GM19468 (cell line): ENCODE results near the gene TULP4.
A peak's percentile ranks its signal among the peaks of the same experiment; 100 is the strongest.
"Not testable (repeated sequence)": the region's sequence is repeated elsewhere in the genome, so short reads cannot be mapped to it uniquely, and the experiment has no call there.

Source experiments
- ATAC-seq: cut with Tn5 transposase; IDR thresholded peaks from one replicate; pipeline ENCODE4 v1.9.1; 2021; ENCODE audit warnings: mild to moderate bottlenecking, moderate library complexity, moderate number of reproducible peaks; ENCODE audit not compliant: unreplicated experiment; ENCODE audit errors: extremely low read depth

The TULP4 gene

GRCh38 chr6:158448856-158449255 is 136.6 kb downstream of the TULP4 start:
- ATAC-seq, result no peak

- ATAC-seq, result no peak
These were observed 139.9 kb downstream of the TULP4 start for GRCh38 chr6:158452191-158452590.

- no peak for ATAC-seq
These were observed 144.9 kb downstream of the TULP4 start for GRCh38 chr6:158457131-158457530.

- ATAC-seq, result no peak
These were observed 145.5 kb downstream of the TULP4 start for GRCh38 chr6:158457616-158458278.

DNA sequence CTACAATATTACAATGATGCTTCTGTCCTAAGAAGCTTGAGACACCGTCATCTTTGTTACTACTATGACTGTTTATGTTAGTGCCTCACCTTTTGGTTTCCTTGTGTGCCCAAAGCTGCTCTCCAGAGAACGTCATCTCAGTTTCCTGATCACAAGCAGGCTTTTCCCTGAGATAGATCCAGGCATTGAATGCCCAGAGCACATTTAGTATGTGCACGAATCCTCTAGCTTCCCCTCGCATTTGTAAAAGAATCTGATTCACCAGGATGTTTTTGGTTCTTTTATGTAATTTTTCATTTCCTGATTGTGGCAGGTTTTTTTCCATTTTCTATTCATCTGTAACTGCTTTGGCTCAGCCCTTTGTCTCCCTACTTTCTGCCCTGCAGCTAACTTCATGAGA is 147.5 kb downstream of the TULP4 start:
- no peak for ATAC-seq

DNA sequence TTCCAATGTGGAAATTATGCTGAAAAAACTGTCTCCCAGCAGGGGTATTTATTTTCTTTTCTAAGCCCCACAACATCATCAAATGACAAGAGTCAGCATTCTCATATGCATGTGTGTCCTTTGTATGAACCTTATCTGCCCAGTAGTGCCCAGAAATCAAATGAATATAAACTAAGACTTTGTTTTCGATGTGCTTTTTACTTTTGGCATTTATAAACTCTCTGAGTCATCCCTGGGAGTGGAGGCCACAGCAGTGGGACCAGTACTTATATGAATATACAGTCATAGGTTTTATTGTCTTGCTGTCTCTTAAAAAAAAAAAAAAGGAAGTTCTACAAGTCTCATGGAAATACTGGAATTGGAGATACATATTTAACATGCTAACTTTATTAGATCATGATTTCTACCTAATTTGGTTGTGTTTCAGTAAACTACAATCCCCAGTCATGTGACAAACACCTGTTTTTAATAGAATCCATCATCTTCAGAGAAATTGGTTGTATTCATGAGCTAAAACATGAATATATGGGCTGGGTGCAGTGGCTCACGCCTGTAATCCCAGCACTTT is 148.4 kb downstream of the TULP4 start:
- ATAC-seq, result no peak

DNA sequence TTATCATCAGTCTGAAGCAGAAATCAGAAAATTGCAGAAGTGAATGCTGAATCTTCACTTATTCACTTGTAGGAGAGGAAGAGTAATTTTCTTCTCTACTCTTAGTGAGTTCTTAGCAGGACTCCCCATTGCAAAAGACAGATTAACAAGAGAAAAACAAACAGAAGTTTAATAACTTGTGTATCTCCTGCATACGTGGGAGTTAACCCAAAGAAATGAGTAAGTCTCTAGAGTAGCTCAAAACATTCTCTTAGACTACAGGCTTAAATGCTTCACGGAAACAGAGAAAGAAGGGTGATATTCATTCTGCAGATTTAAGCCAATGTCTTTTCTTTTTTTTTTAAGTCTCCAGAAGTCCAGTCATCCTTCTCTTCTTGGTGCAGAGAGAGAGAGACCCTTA is 149.7 kb downstream of the TULP4 start:
- ATAC-seq, result no peak

- no peak for ATAC-seq
These were observed 152.2 kb downstream of the TULP4 start for GRCh38 chr6:158464483-158464882.

GRCh38 chr6:158465257-158465656 is 153.0 kb downstream of the TULP4 start:
- ATAC-seq, result no peak

DNA sequence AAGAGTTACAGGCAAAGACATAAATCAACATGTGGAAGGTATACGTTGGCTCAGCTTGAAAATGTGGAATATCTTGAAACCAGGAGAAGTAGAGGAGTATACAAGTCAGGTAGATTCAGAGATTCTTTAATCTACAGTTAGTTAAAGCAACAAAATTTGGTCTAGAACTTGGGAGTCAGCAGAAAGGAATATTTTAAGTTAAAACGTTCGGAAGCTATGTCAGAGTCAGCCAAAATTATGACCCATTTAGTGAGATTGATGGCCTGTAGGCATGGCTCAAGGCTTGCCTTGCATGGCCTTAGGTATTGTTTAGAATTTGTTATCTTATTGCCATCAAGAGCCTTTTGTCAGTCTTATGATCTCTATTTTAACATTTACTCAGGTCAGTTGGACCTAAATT is 153.5 kb downstream of the TULP4 start:
- no peak for ATAC-seq

GRCh38 chr6:158467923-158468322 is 155.7 kb downstream of the TULP4 start:
- ATAC-seq, result no peak

DNA sequence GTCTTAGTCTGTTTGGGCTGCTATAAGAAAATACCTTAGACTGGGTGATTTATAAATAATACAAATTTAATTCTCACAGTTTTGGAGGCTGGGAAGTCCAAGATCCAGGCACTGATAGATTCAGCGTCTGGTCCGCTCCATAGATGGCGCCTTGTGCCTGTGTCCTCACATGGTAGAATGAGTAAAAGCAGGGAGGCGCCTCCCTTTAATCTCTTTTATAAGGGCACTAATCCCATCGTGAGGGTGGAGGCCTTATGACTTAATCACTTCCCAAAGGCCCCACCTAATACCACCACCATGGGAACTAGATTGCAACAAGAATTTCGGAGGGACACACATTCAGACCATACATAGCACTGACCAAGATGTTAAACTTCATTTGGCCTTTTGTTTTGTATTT is 156.4 kb downstream of the TULP4 start:
- ATAC-seq, result no peak

DNA sequence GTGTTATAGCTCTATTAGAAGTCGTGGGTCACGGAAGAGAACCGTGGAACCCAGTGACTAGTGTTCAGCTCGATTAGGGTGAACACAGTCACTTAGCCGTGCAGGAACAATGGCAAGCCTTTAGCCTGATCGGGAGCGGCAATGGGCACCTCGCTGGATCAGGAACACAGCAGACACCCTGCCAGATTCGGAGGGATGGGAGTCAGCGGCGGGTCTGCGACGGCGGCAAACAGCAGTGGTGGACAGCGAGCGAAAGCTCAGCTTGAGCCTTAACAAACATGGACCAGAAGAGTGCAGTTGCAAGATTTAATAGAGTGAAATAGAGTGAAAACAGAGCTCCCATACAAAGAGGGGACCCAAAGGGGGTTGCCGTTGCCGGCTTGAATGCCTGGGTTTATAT is 157.8 kb downstream of the TULP4 start:
- not testable (repeated sequence) for ATAC-seq

- no peak for ATAC-seq
These were observed 159.1 kb downstream of the TULP4 start for GRCh38 chr6:158471339-158471738.

- ATAC-seq, result no peak
These were observed 160.2 kb downstream of the TULP4 start for GRCh38 chr6:158472447-158472846.

DNA sequence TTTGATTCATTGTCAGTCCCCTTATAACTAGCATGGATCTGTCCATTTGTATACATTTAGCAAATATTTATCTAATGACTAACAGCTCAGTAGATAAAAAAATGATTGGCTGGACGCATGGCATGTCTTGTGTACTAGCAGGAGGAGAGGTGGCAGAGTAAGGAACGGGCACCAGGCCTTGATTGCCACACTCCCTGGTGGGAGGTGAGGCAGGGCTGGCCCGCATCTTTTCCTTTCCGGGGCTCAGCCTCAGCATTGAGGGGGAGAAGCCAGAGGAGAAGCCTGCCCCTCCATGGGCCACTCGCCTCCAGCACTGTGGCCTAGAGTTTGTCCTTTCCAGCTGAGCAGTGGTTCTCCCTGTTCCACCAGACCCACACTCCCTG is 162.7 kb downstream of the TULP4 start:
- ATAC-seq, result no peak

- ATAC-seq, result peak; percentile 79
These were observed 163.4 kb downstream of the TULP4 start for GRCh38 chr6:158475344-158476302.

DNA sequence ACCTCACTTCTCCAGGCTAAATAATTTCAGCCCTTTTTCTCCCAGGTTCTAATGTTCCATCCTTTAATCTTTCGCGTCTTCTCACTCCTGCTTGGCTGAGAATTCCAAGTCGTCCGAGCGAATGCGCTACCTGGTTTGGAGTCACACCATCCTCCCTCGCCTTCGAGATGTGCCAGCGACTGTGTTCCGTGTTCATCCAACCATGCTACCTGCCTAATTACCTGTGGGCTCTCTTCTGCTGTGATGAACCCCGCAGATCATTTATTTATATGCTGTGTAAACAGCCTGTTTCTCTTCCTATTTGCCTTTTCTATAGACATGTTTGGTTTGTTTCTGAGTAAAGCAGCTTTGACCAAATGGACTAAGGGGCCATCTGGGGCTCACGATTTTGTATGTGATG is 164.1 kb downstream of the TULP4 start:
- no peak for ATAC-seq

DNA sequence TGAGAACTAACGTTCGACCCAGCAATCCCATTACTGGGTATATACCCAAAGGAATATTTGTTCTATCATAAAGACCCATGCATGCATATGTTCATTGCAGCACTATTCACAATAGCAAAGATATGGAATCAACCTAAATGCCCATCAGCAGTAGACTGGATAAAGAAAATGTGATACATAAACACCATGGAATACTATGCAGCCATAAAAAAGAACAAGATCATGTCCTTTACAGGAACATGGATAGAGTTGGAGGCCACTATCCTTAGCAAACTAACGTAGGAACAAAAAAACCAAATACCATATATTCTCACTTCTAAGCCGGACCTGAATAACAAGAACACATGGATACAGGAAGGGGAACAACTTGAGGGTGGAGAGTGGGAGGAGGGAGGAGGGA is 165.5 kb downstream of the TULP4 start:
- not testable (repeated sequence) for ATAC-seq

DNA sequence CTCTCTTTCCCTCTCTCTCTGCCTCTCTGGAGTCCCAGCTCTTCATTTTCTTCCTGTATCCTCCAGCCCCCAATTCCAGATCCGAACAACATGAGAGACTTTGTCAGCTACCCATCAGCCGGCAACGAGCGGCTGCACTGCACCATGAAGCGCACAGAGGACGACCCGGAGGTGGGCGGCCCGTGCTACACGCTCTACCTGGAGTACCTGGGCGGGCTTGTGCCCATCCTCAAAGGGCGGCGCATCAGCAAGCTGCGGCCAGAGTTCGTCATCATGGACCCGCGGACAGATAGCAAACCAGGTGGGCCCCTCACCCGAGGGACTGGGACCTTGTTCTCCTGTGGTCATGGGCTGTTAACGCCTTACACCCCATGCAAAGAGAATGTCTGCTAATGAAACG is 168.7 kb downstream of the TULP4 start:
- ATAC-seq, result no peak
